Urinary bladder (tissue), 4 donors: Measurements from ENCODE around the gene MYCL. TPM values are rescaled to one million over a fixed set of nuclear protein-coding genes. Genes with fewer than 3 reads are reported as not detected.
"Not testable (repeated sequence)": the region's sequence is repeated elsewhere in the genome, so short reads cannot be mapped to it uniquely, and the experiment has no call there.

ENCODE experiments used
- DNase-seq: peaks from one replicate; pipeline ENCODE4 v3.0.0-alpha.2; 2015; ENCODE audit errors: extremely low spot score
- H3K27ac ChIP-seq: one replicate; pipeline ENCODE4 v1.5.1; 2013; ENCODE audit warnings: low read depth, mild to moderate bottlenecking, moderate library complexity
- H3K36me3 ChIP-seq: one replicate; pipeline ENCODE4 v1.6.1; 2013; ENCODE audit warnings: mild to moderate bottlenecking, moderate library complexity; ENCODE audit not compliant: insufficient read depth
- H3K4me1 ChIP-seq: one replicate; pipeline ENCODE4 v1.6.1; 2013; ENCODE audit warnings: mild to moderate bottlenecking, moderate library complexity; ENCODE audit not compliant: insufficient read depth
- H3K4me3 ChIP-seq: one replicate; pipeline ENCODE4 v1.5.1; 2013; ENCODE audit warnings: low read depth, low read length
- WGBS: extraction: QIAGEN DNeasy Blood & Tissue Kit; methylation state at CpG from one replicate; pipeline ENCODE4 v1.1.7; 2013; 5-methylcytosine and 5-hydroxymethylcytosine counted together
- polyA plus RNA-seq: library from polyadenylated mRNA; stranded (reverse); fragments of 200-250 nt; gene quantifications from one replicate; pipeline ENCODE4 v1.2.3, GENCODE V29; 2013
- total RNA-seq: library from RNA; depleted of rRNA; stranded (reverse); fragments of >200 nt; gene quantifications from one replicate; pipeline ENCODE4 v1.2.3, GENCODE V29; 2014
- donor health status: healthy with polysubstance abuse.
- donor health status: healthy.

Gene MYCL
- total and polyA plus RNA-seq, 2 donors, result 5.5 to 35.1 TPM

DNA sequence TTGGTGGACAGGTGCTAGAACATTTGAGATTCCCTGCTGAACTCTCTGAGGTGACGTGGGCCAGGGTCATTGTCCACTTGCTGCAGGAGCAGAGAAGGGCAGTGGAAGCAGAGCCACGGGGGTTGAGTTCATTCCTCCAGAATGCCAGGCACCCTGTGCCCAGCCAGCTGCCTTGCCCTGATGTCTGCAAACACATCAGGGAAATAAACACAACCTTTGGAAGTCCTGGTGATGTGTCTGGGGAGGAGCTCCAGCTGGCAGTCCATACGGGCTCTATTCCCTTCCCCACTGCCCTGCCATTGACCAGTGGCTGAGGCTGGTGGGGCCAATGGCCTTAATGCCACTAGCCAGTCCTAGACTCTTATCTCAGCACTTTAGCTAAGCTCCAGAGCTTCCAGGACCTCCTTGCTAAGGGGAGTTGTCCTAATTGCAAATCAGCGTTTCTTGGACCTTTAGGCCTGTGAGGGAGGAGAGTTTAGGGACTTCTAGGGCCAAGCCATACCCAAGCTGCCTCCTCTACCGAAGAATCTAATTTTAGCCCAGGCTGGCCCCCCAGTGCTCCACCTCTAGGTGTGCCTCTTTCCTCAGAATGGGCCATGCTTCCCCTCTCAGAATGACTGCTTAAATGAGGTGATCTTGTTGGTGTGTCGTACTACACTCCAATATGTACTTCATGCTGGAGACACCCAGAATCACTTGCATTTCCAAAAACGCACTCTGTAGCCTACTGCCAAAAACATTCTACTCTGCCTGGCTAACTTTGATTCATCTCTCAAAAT, 27.3 kb upstream of the MYCL start:
- Histone ChIP-seq H3K4me3 (no peak overlapping the region), H3K27ac (no peak overlapping the region), H3K36me3 (no peaks in the 10 kb centered on the region), H3K4me1 (no peaks in the 10 kb centered on the region)
- no peak for DNase-seq
- 69% methylated on average over 7 of the region's 7 CpGs for WGBS

DNA sequence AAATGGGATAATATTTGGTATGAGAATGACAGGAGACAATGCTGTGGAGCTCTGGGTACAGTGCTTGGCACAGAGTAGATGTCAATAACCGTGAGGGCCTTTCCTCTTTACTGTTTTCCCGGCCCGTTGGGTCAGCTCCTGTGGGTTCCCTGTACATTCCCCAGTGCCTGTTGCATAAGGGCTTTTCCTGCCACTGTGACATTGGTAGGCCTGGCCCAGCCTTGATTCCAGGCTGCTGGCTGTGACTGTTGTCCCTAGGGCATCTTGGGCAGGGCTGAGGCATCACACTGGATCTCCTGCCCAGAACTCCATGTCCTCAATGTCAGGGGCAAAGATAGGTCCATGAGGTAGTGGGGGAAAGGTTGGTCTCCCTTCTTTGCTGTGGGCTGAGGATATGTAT, 25.8 kb upstream of the MYCL start:
- WGBS, result 82% methylated on average over 3 of the region's 3 CpGs
- H3K27ac ChIP-seq, result no peak overlapping the region
- H3K36me3 ChIP-seq, result no peaks in the 10 kb centered on the region
- H3K4me3 ChIP-seq, result no peak overlapping the region
- no peaks in the 10 kb centered on the region for H3K4me1 ChIP-seq
- DNase-seq, result no peak

DNA sequence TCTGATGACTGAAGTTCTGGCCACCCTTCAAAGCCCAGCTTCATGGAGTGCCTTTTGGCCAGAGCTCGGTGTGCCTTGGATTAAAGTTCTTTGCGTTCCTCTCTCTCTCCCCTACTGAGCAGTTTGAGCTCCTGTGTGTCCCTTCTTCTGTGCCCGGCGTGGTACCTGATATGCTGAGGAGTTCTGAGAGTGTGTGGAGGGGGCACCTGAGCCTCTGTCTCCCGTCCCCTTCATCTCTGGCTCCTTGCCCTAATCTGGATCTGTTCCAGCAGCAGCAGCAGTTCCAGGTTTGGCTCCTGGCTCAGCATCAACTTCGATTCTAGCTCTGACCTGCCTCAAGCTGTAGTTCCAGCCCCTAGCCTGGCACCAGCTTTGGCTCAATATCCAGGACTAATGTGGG, 25.1 kb upstream of the MYCL start:
- Histone ChIP-seq H3K4me3 (no peak overlapping the region), H3K27ac (no peak overlapping the region), H3K4me1 (no peaks in the 10 kb centered on the region), H3K36me3 (no peaks in the 10 kb centered on the region)
- WGBS, result 59% methylated on average over 6 of the region's 6 CpGs
- DNase-seq, result no peak

DNA sequence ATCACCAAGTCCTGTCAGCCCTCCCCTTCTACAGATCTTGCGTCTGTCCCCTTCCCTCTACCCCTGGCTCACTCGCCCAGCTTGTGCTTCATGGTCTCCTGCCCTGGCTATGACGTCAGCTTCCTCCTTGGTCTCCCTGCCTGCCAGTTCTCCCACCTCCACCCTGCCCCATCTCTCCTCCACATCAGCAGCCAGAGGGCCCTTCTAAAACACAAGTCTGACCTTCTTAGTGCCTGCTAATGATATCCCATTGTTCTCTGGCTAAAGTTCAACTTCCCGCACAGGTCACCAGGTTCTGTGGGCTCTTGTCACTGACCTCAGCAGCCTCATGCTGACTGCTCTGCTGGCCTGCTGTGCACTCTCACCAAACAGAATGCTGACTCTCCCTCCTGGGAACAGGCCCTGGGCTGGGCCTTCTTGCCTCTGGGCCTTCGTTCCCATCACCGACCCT, 24.7 kb upstream of the MYCL start:
- no peaks in the 10 kb centered on the region for H3K4me1 ChIP-seq
- H3K27ac ChIP-seq, result no peak overlapping the region
- DNase-seq, result no peak
- WGBS, result 54% methylated on average over 6 of the region's 6 CpGs
- H3K36me3 ChIP-seq, result no peaks in the 10 kb centered on the region
- no peak overlapping the region for H3K4me3 ChIP-seq

DNA sequence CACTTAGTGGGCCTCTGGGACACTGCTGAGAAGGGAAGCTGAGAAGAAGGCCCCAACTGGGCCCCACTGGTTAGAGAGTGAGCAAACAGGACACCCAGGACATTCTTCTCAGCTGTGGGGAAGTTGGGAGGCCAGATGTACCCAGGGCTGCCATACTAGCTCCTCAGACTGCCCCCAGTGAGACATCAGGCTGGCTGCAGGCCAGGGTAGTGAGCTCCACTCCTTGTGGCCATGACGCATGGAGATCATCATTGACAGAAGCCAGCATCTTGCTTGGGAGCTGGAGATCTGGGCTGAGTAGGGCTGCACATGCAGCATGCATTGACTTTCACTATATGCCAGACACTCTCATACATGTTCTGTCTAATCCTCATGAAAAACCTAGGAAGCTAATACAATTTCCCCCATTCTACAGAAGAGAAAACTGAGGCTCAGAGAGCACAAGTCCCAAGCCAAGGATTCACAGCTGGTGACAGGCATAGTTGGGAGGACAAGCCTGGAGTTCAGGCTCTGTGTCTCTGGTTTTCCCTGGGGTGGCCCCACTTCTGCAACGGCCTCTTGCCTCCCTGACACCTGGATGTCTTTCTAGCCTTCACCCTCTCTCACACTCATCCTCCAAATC, 24.1 kb upstream of the MYCL start:
- H3K27ac ChIP-seq, result no peak overlapping the region
- H3K36me3 ChIP-seq, result no peaks in the 10 kb centered on the region
- WGBS, result 83% methylated on average over 2 of the region's 2 CpGs
- no peak overlapping the region for H3K4me3 ChIP-seq
- DNase-seq, result no peak
- H3K4me1 ChIP-seq, result no peaks in the 10 kb centered on the region

GRCh38 chr1:39922251-39922688, 20.6 kb upstream of the MYCL start:
- Histone ChIP-seq H3K4me3 (no peak overlapping the region), H3K4me1 (no peaks in the 10 kb centered on the region), H3K36me3 (no peaks in the 10 kb centered on the region), H3K27ac (no peak overlapping the region)
- WGBS, result 25% methylated on average over 25 of the region's 25 CpGs
- no peak for DNase-seq

GRCh38 chr1:39919545-39919944, 17.8 kb upstream of the MYCL start:
- 32% methylated on average over 3 of the region's 3 CpGs for WGBS
- no peak for DNase-seq
- Histone ChIP-seq H3K4me1 (no peaks in the 10 kb centered on the region), H3K36me3 (no peaks in the 10 kb centered on the region), H3K4me3 (no peak overlapping the region), H3K27ac (no peak overlapping the region)

DNA sequence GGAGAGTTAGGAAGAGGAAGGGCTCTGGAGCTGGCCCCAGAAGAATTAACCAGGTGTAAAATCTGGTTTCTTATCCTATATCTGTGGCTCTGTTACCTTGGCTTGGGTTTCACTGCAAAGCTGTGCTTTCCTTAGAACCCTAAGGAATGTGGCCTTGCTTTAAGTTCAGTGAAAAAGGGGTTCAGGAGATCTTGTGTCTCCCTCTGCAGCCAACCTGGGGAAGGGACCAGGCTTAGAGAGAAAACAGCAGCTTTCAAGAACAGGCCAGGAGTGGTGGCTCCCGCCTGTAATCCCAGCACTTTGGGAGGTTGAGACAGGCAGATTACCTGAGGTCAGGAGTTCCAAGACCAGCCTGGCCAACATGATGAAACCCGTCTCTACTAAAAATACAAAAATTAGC, 16.1 kb upstream of the MYCL start:
- no peak for DNase-seq
- H3K36me3 ChIP-seq, result no peaks in the 10 kb centered on the region
- H3K4me1 ChIP-seq, result no peaks in the 10 kb centered on the region
- WGBS, result 85% methylated on average over 2 of the region's 2 CpGs
- H3K4me3 ChIP-seq, result no peak overlapping the region
- no peak overlapping the region for H3K27ac ChIP-seq

DNA sequence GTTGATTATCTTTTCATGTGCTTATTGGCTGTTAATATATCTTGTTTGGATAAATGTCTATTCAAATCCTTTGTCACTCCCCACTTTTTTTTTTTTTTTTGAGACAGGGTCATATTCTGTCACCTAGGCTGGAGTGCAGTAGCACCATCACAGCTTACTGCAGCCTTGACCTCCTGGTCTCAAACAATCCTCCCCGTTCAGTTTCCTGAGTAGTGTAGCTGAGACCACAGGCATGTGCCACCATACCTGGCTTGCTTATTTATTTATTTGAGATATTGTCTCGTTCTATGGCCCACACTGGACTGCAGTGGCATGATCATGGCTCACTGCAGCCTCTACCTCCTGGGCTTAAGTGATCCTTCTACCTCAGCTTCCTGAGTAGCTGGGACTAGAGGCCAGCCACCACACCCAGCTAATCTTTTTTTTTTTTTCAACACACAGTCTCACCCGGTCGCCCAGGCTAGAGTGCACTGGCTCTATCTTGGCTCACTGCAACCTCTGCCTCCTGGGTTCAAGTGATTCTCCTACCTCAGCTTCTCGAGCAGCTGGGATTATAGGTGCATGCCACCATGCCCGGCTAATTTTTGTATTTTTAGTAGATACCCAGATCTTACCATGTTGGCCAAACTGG, 13.9 kb upstream of the MYCL start:
- 76% methylated on average over 6 of the region's 6 CpGs for WGBS
- Histone ChIP-seq H3K36me3 (no peaks in the 10 kb centered on the region), H3K4me1 (no peaks in the 10 kb centered on the region), H3K4me3 (no peak overlapping the region), H3K27ac (no peak overlapping the region)
- no peak for DNase-seq

- DNase-seq, H3K4me3 ChIP-seq: not testable (repeated sequence)
- 94% methylated on average over 21 of the region's 30 CpGs for WGBS
Observed at GRCh38 chr1:39913136-39913535, 11.4 kb upstream of the MYCL start.

DNA sequence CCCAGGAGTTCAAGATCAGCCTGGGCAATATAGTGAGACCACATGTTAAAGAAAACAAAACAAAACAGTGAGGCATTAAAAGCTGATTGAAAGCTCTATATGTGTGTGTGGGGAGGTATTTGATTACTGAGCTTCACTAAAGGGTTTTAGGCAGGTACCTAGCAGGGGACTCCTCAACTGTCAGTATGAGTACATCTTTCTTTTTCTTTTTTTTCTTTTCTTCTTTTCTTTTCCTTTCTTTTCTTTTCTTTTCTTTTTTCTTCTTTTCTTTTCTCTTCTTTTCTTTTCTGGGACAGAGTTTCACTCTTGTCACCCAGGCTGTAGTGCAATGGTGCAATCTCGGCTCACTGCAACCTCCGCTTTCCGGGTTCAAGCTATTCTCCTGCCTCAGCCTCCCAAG, 8.5 kb upstream of the MYCL start:
- DNase-seq, result no peak
- WGBS, result 94% methylated on average over 3 of the region's 3 CpGs
- no peak overlapping the region for H3K27ac ChIP-seq
- H3K4me1 ChIP-seq, result no peaks in the 10 kb centered on the region
- H3K4me3 ChIP-seq, result no peak overlapping the region
- H3K36me3 ChIP-seq, result no peaks in the 10 kb centered on the region

More at GRCh38 chr1:39913136-39913535, 11.4 kb upstream of the MYCL start:
- H3K4me1 ChIP-seq, H3K27ac ChIP-seq, H3K36me3 ChIP-seq: not testable (repeated sequence)

- WGBS, result 93% methylated on average over 2 of the region's 2 CpGs
- Histone ChIP-seq H3K4me1 (no peaks in the 10 kb centered on the region), H3K27ac (no peak overlapping the region), H3K36me3 (no peaks in the 10 kb centered on the region), H3K4me3 (no peak overlapping the region)
- DNase-seq, result no peak
Observed at GRCh38 chr1:39908534-39908933, 6.8 kb upstream of the MYCL start.

GRCh38 chr1:39907528-39908453, 6.1 kb upstream of the MYCL start:
- WGBS, result 76% methylated on average over 3 of the region's 3 CpGs
- H3K4me1 ChIP-seq, result no peaks in the 10 kb centered on the region
- H3K4me3 ChIP-seq, result no peak overlapping the region
- no peak for DNase-seq
- H3K27ac ChIP-seq, result no peak overlapping the region
- H3K36me3 ChIP-seq, result no peaks in the 10 kb centered on the region
